Embryonic facial prominence (tissue), 1 donor: ENCODE measurements around the gene NOVA2.
A peak's percentile ranks its signal among the peaks of the same experiment; 100 is the strongest.

Experiments used
- DNase-seq: peaks from one replicate; pipeline ENCODE4 v3.0.0-alpha.2; 2016; ENCODE audit errors: extremely low spot score

Gene NOVA2

GRCh38 chr19:45924891-45925447, 48.7 kb downstream of the NOVA2 start:
- DNase-seq, result no peak

GRCh38 chr19:45922281-45922680, 51.4 kb downstream of the NOVA2 start:
- no peak for DNase-seq

- DNase-seq, result no peak
These were observed 53.2 kb downstream of the NOVA2 start for GRCh38 chr19:45920458-45920857.

GRCh38 chr19:45919678-45920077, 54.0 kb downstream of the NOVA2 start:
- no peak for DNase-seq

- no peak for DNase-seq
These were observed 54.9 kb downstream of the NOVA2 start for GRCh38 chr19:45918721-45919120.

- no peak for DNase-seq
These were observed 56.1 kb downstream of the NOVA2 start for GRCh38 chr19:45917421-45918091.

GRCh38 chr19:45913874-45914830, 59.5 kb downstream of the NOVA2 start, which contains the start of gene NANOS2:
Gene NANOS2, minus strand, starts transcription at chr19:45914778. Its CDS starts 85 bp downstream, at chr19:45914693.
- DNase-seq, result no peak

- DNase-seq, result no peak
These were observed 62.4 kb downstream of the NOVA2 start for GRCh38 chr19:45911291-45911690.

- DNase-seq, result no peak
These were observed 64.7 kb downstream of the NOVA2 start for GRCh38 chr19:45908956-45909355.

DNA sequence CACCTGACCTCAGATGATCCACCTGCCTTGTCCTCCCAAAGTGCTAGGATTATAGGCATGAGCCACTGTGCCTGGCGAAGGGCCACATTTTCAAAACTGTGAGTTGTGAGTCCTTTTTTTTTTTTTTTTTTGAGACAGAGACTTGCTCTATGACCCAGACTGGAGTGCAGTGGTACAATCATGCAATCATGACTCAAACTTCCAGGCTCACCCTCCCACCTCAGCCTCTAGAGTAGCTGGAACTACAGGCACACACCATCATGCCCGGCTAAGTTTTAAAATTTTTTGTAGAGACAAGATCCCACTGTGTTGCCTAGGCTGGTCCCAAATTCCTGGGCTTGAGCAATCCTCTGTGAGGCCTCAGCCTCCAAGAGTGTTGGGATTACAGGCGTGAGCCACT, 67.4 kb downstream of the NOVA2 start:
- no peak for DNase-seq

GRCh38 chr19:45905011-45905410, 68.7 kb downstream of the NOVA2 start:
- DNase-seq, result no peak

GRCh38 chr19:45902651-45903625, 70.7 kb downstream of the NOVA2 start:
- DNase-seq, result peak; percentile 93

DNA sequence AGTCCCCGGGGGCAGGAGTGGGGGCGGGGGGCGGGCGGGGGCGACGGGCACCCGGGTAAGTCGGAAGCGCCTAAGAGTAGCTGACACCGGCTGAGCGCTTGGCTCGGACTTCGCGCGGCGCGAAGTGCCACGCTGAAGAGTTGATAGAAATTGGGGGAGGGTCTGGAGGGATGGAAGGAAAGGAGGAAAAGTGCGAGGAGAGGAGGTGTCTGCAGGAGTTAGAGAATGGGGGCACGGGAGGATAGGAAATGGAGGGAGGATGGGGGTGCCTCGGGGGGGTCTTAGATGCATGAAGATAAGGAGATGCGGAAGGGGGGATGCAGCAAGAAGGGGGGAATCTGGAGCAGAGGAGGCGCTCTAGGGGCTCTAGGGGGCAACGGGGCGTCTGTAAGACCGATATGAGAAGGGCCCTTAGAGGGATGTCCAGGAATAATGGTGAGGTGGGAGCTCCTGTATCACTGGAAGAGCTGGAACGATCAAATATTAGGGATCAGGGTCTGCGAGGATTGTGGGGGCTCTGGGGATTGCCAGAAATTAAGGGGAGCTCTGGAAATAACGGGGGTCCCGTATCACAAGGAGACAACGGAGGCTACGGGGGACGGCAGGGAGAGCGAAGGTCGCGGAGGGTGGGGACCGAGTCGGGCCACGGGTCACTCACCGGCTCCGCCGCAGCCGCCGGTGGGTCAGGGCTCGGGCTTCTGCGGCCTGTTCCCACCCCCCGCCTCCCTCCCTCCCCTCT, 71.6 kb downstream of the NOVA2 start, which contains the start of gene MYPOP:
Gene MYPOP (minus strand): TSS at position 702 of the 739 bp plus-strand sequence. CDS start 840 bp downstream, outside the sequence.
- DNase-seq, result no peak

DNA sequence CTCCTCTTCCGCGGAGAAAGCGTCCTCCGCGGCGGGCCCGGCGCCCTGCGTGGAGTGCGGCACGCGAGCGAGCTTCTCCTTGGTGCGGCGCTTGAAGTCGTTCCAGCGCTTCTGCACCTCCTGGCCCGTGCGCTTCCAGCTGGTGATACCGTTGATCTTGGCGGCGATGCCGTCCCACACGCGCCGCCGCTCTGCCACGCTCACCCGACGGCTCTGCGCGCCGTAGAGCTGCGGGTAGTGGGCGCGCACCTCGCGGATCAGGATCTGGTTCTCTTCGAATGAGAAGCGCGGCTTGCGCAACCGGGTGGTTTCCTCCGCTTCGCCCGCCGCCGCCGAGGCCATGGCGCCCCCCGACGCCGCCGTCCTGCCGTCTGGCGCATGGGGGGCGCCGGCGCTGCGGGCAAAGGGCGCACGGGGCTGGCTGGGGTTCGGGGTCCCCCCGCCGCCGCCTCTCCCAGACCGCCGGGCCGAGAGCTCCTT, 72.2 kb downstream of the NOVA2 start:
- DNase-seq, result no peak

DNA sequence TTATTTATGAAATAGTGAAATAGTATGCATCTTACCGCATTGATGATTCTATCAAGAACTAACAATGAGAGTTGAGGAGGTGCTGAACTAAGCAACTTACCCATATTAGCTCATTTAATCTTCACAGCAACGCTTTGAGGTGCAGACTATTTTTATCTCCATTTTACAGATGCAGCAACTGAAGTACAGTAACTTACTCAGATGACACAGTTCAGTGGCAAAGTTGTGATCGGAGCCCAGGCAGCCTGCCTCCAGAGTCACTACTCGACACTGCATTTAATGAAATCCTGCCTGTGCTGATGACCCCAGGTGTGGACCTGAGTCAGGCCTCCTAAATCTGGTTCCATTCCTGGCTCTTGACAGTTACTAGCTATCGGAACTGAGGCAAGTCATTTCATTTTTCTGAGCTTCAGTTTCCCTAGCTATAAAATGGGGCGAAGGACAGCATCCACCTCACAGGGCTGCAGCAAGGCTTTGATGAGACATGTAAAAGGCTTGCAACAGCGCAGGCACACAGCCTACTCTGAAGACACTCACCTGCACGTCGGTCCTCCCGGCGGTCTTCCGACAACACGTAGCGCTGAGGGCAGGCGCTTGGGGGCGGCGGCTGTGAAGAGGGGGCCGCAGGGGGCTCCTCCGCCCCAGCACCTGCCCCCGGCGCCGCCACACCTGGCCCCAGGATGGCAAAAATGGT, 72.8 kb downstream of the NOVA2 start:
- no peak for DNase-seq

GRCh38 chr19:45899919-45900589, 73.6 kb downstream of the NOVA2 start:
- no peak for DNase-seq

- no peak for DNase-seq
These were observed 74.4 kb downstream of the NOVA2 start for GRCh38 chr19:45899253-45899652.

DNA sequence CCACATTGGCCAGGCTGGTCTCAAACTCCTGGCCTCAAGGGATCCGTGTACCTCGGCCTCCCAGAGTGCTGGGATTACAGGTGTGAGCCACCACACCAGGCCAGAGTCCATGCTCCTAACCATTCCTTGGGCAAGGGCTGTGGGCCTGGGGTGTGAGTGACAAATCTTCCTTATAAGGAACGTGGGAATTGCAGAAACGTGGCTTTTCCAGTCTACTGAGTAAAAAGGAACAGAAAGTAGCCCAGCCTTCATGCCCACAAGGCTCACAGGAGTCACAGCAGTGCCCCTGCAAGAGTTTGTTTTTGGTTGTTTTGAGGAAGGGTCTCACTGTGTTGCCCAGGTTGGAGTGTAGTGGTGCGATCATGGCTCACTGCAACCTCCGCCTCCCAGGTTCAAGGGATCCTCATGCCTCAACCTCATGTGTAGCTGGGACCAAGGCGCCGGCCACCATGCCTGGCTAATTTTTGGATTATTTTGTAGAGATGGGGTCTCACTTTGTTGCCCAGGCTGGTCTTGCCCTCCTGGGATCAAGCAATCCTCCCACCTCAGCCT, 76.3 kb downstream of the NOVA2 start:
- DNase-seq, result no peak
